ENCODE measurements around the gene USP25. TPM values are rescaled to one million over a fixed set of nuclear protein-coding genes. Genes with fewer than 3 reads are reported as not detected.

The USP25 gene
- total and polyA plus RNA-seq, 4 donors = 14.6 to 148 (median 32.1) TPM

DNA sequence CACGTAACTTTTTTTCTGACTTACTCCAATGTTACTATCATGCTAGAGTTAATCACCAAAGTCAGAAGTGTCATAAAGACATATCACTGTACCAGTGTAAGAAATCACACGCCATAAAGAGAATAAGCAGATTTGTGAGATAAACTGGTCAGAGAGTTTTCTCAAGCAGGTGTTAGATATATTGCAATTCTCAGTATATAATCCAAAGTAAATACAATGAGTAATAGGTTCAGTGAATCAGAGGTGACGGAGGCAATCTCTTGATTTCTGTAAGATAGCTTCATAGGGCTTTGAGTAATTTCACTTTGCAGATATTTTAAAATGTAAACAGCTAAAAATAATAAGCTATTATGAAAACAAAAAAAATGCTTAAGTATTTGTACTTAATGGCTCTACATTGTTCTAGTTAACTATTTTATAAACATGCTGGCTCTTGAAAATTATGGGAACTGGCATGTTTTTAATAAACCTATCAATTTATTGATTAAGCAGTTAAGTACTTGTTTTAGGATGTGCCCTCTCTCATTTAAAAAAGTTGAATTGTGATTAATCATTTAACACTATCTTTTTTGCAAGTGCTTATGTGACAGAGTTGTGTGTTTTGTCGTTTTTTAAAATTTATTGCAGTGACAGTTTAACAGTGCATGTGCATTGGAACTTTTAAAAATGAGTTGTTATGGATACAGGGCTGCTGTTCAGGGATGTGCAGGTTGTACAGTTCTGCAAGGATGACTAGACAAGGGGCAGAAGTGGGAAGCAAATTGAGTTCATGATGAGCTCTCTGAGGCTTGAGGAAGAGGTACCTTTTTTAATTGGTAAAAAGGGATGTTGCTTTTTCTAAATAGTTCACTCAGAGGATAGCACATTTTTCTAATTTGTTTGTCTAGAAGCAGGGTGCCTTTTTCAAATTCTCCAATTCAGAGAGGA, 119.1 kb downstream of the USP25 start:
- Histone ChIP-seq H3K9me3 (ENCODE audit: control insufficient read depth in 4 of 4, insufficient read depth in 3 of 4, low read length in 3 of 4) (no peaks in the 10 kb centered on the region), H3K4me3 (no peak overlapping the region), H3K4me1 (ENCODE audit: control insufficient read depth in 5 of 5, insufficient read depth in 5 of 5, low read length in 5 of 5) (no peaks in the 10 kb centered on the region), H3K27ac (ENCODE audit: low read depth in 1 of 2, low read length in 1 of 2) (no peak overlapping the region), H3K36me3 (ENCODE audit: control insufficient read depth in 4 of 4, insufficient read depth in 4 of 4, low read length in 4 of 4) (peaks cover 0 to 4% (median 1%) of the 10 kb centered on the region in 4 donors), H3K27me3 (ENCODE audit: control insufficient read depth in 3 of 3, insufficient read depth in 3 of 3, low read length in 2 of 3) (no peaks in the 10 kb centered on the region), H3K9ac (ENCODE audit: insufficient read depth in 1 of 2, low read length in 2 of 2) (no peak overlapping the region)
- DNase-seq = no peak
- ATAC-seq (ENCODE audit: insufficient read depth, low FRiP score) = no peak
- TF ChIP-seq, protein P1, sequence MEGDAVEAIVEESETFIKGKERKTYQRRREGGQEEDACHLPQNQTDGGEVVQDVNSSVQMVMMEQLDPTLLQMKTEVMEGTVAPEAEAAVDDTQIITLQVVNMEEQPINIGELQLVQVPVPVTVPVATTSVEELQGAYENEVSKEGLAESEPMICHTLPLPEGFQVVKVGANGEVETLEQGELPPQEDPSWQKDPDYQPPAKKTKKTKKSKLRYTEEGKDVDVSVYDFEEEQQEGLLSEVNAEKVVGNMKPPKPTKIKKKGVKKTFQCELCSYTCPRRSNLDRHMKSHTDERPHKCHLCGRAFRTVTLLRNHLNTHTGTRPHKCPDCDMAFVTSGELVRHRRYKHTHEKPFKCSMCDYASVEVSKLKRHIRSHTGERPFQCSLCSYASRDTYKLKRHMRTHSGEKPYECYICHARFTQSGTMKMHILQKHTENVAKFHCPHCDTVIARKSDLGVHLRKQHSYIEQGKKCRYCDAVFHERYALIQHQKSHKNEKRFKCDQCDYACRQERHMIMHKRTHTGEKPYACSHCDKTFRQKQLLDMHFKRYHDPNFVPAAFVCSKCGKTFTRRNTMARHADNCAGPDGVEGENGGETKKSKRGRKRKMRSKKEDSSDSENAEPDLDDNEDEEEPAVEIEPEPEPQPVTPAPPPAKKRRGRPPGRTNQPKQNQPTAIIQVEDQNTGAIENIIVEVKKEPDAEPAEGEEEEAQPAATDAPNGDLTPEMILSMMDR (IDR thresholded peaks at IDR 0.05; ENCODE audit: control extremely low read depth, extremely low read depth) = no peak
- whole genome bisulfite sequencing, 2 donors = 73 to 77% methylated on average over 4 of the region's 4 CpGs

DNA sequence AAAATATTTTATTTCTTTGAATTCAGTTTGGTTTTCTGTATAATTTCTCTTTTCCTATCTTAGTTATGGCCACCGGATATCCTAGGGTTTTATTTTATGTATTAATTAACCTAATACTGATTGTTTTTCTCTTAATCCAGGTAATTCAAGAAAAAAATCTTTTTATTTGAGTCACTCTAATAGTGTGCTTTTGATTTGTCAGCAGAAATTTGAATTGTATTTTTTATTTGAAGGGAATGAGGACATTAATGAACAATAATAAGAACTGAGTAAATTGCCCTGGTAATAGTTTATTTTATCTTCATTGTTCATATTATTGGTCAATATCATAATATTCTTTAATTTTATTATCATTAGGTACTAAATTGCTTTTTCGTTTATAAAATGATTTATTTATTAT, 120.1 kb downstream of the USP25 start:
- H3K27ac ChIP-seq (ENCODE audit: low read depth in 1 of 2, low read length in 1 of 2) = no peak overlapping the region
- no peak overlapping the region for H3K4me3 ChIP-seq
- TF ChIP-seq, protein P1 (IDR thresholded peaks at IDR 0.05; ENCODE audit: control extremely low read depth, extremely low read depth) = no peak
- H3K4me1 ChIP-seq (ENCODE audit: control insufficient read depth in 5 of 5, insufficient read depth in 5 of 5, low read length in 5 of 5) = no peaks in the 10 kb centered on the region
- 94 to 96% methylated on average over 2 of the region's 2 CpGs for WGBS, 2 donors
- peaks cover 0 to 7% (median 0%) of the 10 kb centered on the region in 4 donors for H3K36me3 ChIP-seq (ENCODE audit: control insufficient read depth in 4 of 4, insufficient read depth in 4 of 4, low read length in 4 of 4)
- no peaks in the 10 kb centered on the region for H3K9me3 ChIP-seq (ENCODE audit: control insufficient read depth in 4 of 4, insufficient read depth in 3 of 4, low read length in 3 of 4)
- H3K9ac ChIP-seq (ENCODE audit: insufficient read depth in 1 of 2, low read length in 2 of 2) = no peak overlapping the region
- ATAC-seq (ENCODE audit: insufficient read depth, low FRiP score) = no peak
- H3K27me3 ChIP-seq (ENCODE audit: control insufficient read depth in 3 of 3, insufficient read depth in 3 of 3, low read length in 2 of 3) = no peaks in the 10 kb centered on the region
- no peak for DNase-seq

DNA sequence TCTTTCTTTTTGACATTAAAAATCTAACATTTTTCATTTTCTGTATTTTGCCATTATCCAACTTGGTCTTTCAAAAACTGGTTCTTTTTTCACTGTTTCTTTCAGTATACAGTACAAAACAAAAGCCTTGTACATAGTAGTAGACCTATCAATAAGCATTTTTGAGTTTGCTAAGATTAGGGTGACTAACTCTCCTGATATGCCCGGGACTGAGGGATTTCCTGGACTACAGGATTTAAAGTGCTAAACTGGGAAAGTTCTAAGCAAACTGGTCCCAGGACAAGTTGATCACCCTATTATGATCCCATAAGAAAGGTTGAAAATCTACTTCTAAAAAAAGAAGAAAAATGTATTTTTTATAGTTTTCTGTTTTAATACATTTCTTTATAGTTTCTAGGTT, 120.9 kb downstream of the USP25 start:
- H3K4me3 ChIP-seq = no peak overlapping the region
- TF ChIP-seq, protein P1 (IDR thresholded peaks at IDR 0.05; ENCODE audit: control extremely low read depth, extremely low read depth) = no peak
- WGBS, 2 donors = 63 to 90% methylated on average over 1 of the region's 1 CpG
- no peak overlapping the region for H3K9ac ChIP-seq (ENCODE audit: insufficient read depth in 1 of 2, low read length in 2 of 2)
- H3K36me3 ChIP-seq (ENCODE audit: control insufficient read depth in 4 of 4, insufficient read depth in 4 of 4, low read length in 4 of 4) = peaks cover 0 to 7% (median 3%) of the 10 kb centered on the region in 4 donors
- no peaks in the 10 kb centered on the region for H3K9me3 ChIP-seq (ENCODE audit: control insufficient read depth in 4 of 4, insufficient read depth in 3 of 4, low read length in 3 of 4)
- DNase-seq (no peak), ATAC-seq (ENCODE audit: insufficient read depth, low FRiP score) (peak; percentile 58)
- H3K4me1 ChIP-seq (ENCODE audit: control insufficient read depth in 5 of 5, insufficient read depth in 5 of 5, low read length in 5 of 5) = no peaks in the 10 kb centered on the region
- no peaks in the 10 kb centered on the region for H3K27me3 ChIP-seq (ENCODE audit: control insufficient read depth in 3 of 3, insufficient read depth in 3 of 3, low read length in 2 of 3)
- no peak overlapping the region for H3K27ac ChIP-seq (ENCODE audit: low read depth in 1 of 2, low read length in 1 of 2)

All from lung (tissue), 12 donors.